Measurements from ENCODE around the gene BSG.
"Not testable (repeated sequence)": the region's sequence is repeated elsewhere in the genome, so short reads cannot be mapped to it uniquely, and the experiment has no call there.

BSG gene

DNA sequence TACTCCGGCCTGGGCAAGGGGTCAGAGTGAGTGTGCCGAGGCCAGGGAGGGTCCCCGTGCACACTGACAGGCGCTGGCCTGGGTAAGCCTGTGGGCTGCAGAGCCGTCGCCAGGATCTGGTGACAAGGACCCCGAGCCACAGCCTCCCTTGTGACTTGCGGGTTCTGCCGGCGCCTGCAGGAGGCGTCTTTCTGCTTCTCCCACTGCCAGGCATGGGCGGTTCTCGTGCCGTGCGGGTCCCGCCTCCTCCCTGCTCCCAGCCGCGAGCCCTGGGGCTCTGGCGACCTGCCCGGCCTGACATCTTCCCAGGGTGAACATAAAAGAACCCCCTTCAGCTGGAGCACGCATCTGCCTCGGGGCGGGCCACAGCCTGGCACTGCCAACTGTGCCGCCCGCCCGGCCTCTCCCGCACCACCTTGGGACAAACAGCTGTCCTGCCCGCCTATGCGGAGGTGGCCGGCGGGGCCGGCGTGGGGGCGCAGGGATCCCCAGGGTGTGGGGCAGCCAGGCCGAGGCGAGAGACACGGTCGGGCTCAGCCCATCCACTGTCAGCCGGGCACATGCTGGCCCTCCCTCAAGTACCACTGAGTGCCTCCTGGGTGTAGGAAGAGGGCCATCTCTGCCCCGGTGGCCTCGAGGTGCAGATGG lies 15.8 kb downstream of the BSG start:
- DNase-seq (ENCODE audit: low spot score), result peak; percentile 57

- DNase-seq (ENCODE audit: low spot score), result no peak
These were observed 16.6 kb downstream of the BSG start for GRCh38 chr19:588741-589692.

DNA sequence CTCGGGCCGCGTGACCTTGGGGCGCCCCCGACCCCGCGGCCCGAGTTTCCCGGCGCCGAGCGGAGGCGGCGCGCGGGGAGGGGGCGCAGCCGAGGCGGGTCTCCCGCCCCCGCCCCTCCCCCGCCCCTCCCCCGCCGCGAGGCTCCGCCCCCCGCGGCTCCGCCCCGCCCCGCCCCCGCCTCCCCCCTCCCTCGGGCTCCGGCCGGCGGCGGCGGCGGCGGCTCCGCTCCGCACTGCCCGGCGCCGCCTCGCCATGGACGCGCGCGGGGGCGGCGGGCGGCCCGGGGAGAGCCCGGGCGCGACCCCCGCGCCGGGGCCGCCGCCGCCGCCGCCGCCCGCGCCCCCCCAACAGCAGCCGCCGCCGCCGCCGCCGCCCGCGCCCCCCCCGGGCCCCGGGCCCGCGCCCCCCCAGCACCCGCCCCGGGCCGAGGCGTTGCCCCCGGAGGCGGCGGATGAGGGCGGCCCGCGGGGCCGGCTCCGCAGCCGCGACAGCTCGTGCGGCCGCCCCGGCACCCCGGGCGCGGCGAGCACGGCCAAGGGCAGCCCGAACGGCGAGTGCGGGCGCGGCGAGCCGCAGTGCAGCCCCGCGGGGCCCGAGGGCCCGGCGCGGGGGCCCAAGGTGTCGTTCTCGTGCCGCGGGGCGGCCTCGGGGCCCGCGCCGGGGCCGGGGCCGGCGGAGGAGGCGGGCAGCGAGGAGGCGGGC lies 17.4 kb downstream of the BSG start, which contains the start of gene HCN2:
Gene HCN2, plus strand, starts transcription at position 189 of the 703 bp plus-strand sequence. Its CDS starts 65 bp downstream, at position 254.
- no peak for DNase-seq (ENCODE audit: low spot score)

- DNase-seq (ENCODE audit: low spot score), result no peak
These were observed 18.0 kb downstream of the BSG start for GRCh38 chr19:590396-590745.

GRCh38 chr19:590750-591098 lies 18.3 kb downstream of the BSG start:
- no peak for DNase-seq (ENCODE audit: low spot score)

- no peak for DNase-seq (ENCODE audit: low spot score)
These were observed 18.9 kb downstream of the BSG start for GRCh38 chr19:591099-591958.

GRCh38 chr19:592101-592500 lies 19.7 kb downstream of the BSG start:
- DNase-seq (ENCODE audit: low spot score), result no peak

GRCh38 chr19:593055-593454 lies 20.7 kb downstream of the BSG start:
- no peak for DNase-seq (ENCODE audit: low spot score)

GRCh38 chr19:593505-593904 lies 21.1 kb downstream of the BSG start:
- DNase-seq (ENCODE audit: low spot score), result no peak

GRCh38 chr19:594265-594870 lies 22.0 kb downstream of the BSG start:
- DNase-seq (ENCODE audit: low spot score), result no peak

DNA sequence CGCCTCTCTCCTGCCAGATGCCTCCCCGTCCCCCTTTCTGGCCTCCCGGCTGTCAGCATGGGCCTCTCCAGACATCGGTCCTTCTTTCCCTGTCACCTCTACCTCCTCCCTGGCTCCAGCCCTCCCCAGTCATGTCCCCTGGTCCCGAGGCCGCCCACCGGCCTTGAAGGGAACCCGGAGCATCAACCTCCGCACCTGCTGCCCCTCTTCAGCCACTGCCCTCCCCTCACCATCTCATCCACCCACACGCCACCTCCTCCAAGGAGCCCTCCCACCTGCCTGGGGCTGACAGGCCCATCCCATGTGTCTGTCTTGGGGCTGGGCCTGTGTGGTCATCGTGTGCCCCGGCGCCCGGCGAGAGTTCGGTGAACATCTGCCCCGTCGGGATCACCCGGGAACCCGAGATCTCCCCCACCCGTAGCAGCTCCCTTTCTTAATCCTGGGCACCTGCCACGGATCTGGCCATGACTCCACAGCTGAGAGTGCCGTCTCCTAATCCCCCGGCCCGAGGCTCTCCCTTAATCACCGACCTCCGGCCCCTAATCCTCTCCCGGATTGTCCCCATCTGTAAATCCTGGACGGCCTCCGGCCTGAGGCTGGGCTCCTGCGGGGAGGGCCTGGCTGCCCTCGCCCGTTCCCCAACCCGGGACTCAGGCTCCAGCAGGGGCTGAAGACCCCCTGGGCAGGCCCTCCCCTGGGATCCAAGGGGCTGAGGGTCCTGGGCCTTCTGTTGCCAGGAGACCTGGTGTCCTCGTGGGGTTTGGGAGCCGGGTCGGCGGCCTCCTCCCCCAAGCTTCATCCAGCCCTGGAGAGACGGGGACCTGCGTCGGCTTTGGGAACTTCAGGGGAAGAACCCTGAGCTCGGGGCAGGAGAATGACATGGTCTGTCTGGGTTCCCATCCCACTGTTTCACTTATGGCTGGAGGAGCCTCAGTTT lies 23.2 kb downstream of the BSG start:
- no peak for DNase-seq (ENCODE audit: low spot score)

DNA sequence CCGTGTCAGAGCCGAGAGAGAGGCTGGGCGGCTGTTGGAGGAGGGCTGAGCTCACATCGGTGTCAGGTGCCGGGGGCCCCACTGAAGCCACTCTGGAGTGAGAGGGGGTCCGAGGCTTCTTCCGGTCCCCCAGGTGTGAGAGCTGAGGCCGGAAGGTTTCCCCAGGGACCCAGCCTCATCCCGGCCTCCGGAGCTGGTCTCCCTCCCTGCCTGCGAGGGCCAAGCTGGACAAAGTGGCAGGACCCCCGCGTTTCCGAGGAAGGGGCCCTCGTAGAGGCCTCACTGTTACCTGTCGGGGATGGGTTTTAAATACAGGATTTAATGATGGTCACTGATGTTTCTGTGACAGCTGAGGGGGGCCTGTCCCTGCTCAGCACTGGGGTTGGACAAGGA lies 23.9 kb downstream of the BSG start:
- DNase-seq (ENCODE audit: low spot score), result no peak

DNA sequence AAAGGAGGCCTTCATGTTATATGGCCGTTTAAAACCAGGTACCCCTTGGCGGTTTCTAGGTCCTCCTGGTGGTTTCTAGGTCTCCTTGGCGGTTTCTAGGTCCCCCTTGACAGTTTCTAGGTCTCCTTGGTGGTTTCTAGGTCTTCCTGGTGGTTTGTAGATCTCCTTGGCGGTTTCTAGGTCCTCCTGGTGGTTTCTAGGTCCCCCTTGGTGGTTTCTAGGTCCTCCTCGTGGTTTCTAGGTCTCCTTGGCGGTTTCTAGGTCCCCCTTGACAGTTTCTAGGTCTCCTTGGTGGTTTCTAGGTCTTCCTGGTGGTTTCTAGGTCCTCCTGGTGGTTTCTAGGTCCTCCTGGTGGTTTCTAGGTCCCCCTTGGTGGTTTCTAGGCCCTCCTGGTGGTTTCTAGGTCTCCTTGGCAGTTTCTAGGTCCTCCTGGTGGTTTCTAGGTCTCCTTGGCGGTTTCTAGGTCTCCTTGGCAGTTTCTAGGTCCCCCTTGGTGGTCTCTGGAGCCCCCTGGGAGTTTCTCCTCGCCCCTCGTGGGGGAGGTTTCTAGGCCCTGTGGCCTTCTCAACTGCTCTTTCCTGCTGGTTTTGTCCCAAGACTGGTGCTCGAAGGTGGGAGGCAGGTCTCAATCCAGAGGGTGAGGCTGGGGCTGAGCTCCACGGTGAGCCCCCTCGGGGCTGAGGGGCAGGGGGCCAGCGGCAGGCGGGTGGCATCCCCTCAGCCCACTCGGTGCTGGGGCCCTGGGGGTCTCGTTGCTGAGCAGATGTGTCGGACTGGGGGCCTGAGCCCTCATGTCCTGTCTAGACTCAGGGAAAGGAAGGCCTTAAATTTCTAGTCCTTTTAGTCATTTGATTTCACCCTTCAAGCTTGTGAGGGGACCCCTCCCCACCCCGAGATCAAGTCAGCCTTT lies 25.3 kb downstream of the BSG start:
- DNase-seq (ENCODE audit: low spot score), result no peak

GRCh38 chr19:601310-601709 lies 28.9 kb downstream of the BSG start:
- DNase-seq (ENCODE audit: low spot score), result no peak

- DNase-seq (ENCODE audit: low spot score), result no peak
These were observed 29.4 kb downstream of the BSG start for GRCh38 chr19:601790-602189.

- DNase-seq (ENCODE audit: low spot score), result no peak
These were observed 30.2 kb downstream of the BSG start for GRCh38 chr19:602391-603301.

- not testable (repeated sequence) for DNase-seq (ENCODE audit: low spot score)
These were observed 30.9 kb downstream of the BSG start for GRCh38 chr19:603302-603639.

DNA sequence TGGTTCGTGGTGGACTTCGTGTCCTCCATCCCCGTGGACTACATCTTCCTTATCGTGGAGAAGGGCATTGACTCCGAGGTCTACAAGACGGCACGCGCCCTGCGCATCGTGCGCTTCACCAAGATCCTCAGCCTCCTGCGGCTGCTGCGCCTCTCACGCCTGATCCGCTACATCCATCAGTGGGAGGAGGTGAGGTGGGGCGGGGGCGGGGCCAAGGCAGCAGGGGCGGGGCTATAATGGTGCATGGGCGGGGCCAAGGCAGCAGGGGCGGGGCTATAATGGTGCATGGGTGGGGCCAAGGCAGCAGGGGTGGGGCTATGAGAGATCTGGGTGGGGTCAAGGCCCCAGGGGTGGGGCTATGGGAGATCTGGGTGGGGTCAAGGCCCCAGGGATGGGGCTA lies 31.4 kb downstream of the BSG start:
- not testable (repeated sequence) for DNase-seq (ENCODE audit: low spot score)
